DMS114 treated with DMSO at 0.1 percent for 48 hours (cell line): Measurements from ENCODE around the gene MGAM2.
"Not testable (repeated sequence)": the region's sequence is repeated elsewhere in the genome, so short reads cannot be mapped to it uniquely, and the experiment has no call there.

Source experiments
- DNase-seq: peaks from one replicate; lab custom pipeline; 2025; ENCODE audit not compliant: unreplicated experiment; lab: John Stamatoyannopoulos, UW

MGAM2 gene

DNA sequence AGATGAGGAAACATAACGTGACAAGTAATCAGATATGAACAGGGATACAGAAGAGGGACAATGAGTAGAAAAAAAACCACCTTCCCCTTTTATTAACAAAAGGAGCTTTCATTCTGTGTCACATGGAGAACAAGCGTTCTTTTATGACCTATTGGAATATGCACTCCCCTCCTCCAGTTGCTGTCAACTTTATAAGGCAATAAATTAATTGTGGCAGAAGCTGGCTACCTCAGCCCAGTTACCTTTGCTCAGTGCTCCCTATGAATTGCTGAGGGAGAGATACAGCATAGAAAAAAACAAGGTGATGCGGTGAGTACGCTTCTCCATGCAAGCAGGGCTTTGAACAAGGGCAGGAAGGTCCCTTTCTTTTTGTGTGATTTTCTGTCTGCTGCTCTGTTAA, at the start of gene MGAM2:
Gene MGAM2 (plus strand): TSS at position 220 of the 400 bp plus-strand sequence. CDS start 5,156 bp downstream, outside the sequence.
- no peak for DNase-seq

DNA sequence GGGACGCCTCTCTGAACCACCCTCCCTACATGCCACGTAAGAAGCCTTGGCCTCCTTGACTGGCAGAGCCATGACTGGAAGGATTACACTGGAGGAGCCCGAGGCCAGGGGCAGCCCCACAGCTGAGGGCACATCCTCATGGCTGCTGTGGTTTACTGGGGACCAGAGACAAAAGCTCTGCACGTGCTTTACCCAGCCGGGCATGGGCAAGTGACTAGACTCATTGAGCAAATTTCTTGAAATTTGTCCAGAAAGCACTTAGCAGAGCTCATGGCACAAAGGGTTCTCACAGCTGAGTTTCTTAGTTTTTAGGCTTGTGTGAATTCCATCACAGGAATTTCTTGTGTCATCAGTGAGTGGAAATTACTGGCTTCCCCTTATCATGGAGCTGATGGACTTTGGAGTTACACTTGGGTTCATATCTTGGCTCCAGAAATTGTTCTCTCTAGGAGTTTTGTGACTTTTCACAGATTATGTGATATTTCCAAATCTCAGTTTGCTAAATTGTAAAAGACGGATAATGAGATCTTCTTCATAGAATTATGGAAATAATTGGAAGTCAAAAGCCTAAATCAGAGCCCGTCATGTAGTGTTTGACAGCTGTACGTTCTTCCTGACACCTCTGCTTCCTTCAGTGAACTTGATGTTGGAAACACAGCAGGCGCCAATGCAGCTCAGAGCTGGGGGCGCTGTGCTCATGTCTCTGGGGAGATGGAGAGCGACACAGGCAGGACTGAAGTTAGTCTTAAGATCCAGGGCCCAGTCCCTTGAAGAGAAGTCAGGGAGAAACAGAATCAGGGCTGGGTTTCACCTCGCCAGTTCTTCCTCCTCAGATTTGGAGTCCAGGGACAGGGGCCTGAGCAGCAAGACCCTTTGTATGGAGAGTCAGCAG, 47.7 kb upstream of the MGAM2 start:
- DNase-seq, result no peak

DNA sequence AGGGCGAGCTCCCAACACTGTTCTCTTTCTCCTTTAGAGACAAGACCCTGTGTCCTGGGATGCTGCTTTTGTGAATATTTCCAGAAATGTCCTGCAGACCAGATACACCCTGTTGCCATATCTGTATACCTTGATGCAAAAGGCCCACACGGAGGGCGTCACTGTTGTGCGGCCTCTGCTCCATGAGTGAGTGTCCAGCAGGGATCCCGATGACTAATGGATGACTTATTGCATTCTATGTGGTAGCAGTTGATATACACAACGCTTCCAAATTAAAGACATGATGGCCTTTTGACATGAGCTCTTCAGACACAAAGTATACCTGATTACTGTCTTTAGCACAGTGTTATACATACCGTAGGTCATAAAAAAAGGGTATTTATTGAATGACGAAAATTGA, 45.0 kb upstream of the MGAM2 start:
- DNase-seq, result no peak

DNA sequence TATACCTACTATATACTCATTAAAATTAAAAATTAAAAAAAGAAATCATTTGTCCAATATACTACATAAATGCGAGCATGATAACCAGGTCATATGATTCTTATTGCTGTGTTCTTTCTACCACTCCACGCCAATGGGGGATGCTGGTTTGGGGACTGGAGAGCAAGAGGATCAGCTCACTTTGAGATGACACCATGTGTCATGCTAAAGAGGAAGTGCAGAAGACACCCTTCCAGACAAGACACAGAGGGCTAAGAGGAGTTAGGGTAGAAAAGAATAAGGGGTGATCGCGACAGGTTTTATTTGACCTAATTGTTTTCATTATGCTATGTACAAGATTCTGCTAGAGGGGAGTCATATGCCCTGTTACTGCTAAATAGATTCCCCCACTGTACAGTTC, 33.8 kb upstream of the MGAM2 start:
- no peak for DNase-seq

DNA sequence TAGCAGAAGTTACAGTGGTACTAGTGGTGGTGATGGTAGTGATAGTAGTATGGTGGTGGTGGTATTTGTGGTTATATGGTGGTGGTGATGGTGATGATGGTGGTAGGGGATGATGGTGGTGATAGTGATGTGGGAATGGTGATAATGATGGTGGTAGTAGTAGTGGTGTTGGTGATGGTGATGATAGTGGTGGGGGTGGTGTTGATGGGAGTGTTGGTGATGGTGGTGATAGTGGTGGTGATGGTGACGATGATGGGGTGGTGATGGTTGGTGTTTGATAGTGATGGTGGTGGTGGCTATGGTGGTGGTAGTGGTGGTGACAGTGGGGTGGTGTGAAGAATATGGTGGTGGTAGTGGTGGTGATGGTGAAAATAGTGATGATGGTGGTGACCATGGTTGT, 27.9 kb upstream of the MGAM2 start:
- DNase-seq, result no peak

DNA sequence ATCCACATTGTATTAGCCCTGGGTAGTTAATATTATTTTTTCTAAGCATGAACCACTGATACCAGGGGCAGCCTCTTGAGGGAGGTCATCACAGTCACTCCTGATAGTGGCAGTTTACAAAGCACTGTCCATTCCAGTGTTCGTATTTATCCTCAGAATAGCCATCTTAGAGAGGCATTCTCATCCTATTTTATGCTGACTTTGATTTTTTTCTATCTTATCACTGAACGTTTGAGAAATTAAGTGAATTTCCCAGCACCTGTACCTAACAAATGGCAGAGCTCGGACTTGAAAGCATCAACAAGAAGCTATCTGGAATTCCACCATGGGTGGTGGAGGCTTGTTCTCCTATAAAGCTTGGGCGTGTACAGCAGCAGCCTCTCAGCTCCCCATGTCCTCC, 26.1 kb upstream of the MGAM2 start:
- no peak for DNase-seq

DNA sequence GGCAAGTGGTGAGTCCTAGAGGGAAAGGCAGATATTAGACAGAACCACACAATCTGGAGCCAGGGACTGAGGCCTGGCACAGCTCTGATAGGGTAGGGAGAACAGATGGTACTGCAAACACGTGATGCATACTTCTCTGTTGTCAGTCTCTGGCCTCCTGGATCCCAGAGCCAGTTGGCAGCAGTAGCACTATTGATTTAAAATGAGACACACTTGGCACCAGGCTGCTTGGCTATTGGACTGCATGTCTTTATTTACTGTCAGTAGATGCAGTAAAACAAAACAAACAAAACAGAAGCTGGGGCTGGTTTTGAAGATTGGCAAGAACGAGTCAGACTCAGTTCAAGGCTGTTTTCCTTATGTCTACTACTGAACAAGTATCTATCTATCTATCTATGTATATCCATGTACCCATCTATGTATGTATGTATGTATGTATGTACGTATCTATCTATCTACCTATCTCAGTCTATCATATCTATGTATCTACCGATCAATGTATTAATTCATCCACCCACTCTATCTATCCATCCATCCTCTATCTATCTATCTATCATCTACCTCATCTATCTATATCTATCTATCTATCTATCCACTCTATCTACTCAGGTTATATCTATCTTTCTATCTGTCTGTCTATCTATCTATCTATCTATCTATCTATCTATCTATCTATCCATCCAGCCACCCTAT, 23.4 kb upstream of the MGAM2 start:
- no peak for DNase-seq

DNA sequence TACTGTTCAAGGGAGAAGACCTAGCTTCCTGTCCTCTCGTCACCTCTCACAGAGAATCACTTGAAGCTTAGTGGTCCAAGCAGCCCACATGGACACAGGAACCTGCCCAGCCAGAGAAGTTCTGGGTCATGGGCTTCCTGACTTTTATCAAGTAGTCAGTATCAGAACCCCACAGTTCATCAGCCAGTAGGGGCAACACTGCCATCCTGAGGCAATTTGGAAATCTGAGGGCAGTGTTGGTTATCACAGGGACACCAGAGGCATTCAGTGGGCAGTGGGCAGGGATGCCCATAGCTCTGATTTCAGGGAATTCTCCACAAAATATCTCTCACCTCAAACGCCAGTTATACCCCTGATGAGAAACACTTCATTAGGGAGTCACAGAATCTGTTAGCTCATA, 22.5 kb upstream of the MGAM2 start:
- DNase-seq, result no peak

DNA sequence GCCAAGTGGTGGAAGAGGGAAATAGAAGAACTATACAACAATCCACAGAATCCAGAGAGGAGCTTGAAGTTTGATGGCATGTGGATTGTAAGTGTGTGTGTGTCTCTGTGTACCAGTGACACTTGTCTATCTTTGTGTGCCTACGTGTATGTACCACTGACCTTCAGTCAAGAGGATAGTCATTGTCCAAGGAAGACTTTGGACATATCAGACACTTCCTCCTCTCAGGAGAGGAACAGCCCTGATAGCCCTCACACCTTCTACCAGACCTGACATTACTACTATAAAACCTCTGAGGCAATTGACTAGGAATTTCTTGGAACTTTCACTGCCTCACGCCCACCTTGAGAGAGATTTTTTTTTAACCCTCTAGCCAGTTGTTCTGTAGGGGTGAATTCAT, 19.6 kb upstream of the MGAM2 start:
- DNase-seq, result no peak

DNA sequence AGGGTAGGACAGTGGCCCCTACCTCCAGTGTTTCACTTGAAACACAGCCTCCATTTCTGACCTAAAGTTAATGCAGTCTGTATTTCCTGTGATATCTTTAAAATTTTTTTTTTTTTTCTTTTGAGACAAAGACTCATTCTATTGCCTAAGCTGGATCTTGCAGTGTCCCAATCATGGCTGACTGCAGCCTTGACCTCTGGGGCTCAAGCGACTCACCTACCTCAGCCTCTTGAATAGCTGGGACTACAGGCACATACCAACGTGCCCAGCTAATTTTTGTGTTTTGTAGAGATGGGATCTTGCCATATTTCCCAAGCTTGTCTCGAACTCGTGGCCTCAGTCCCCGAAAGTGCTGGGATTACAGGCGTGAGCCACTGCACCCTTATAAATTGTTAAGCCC, 16.7 kb upstream of the MGAM2 start:
- DNase-seq, result no peak

DNA sequence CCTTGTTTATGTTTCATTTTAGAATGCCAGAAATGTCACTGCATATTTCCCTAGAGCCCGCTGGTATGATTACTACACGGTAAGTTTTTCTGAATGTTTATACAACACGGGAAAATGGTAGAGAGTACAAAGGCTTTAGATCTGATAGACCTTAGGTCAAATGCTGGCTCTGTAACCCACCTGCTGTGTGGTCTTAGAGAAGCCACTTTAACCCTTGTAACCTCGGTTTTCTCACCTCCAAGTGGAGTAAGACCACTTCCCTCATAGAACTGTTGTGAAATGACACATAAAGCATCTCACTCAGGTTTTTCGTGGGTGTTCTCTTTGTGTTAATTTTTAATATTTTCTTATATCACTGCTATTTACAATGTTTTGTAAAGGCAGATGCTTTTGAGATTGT, 13.9 kb upstream of the MGAM2 start:
- DNase-seq, result no peak

DNA sequence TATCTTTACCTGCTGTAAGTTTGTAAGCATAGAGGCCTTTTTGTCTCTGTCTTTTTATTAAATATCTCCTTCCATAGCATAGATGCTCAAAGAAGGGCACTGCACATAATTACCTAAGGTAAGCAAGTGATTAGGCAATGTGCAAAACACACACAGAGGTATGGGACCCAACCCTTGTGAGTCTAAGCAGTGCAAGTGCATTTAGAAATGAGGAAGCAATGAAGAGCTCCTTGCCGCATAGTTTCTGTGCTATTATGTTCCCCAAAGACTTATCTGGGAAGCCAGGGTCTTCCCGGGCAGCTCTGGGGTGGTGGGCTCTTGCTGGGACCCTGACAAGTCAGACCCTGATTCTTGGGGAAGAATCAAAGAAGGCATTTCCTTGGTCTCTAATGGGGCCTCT, 13.5 kb upstream of the MGAM2 start:
- DNase-seq, result no peak

DNA sequence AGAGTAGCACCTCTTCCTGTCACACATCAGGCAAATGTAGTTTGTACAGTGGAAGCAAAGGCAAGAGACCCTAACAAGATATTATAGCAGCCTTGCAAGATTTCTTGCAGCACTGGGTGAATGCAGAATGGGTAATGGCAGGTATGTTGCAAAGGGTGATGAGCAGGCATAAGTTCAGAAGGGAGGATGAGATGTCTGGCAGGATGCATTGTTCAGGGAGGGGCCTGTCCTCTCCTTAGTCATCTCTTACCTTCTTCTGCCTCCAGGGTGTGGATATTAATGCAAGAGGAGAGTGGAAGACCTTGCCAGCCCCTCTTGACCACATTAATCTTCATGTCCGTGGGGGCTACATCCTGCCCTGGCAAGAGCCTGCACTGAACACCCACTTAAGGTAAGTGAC, 12.2 kb upstream of the MGAM2 start:
- not testable (repeated sequence) for DNase-seq

DNA sequence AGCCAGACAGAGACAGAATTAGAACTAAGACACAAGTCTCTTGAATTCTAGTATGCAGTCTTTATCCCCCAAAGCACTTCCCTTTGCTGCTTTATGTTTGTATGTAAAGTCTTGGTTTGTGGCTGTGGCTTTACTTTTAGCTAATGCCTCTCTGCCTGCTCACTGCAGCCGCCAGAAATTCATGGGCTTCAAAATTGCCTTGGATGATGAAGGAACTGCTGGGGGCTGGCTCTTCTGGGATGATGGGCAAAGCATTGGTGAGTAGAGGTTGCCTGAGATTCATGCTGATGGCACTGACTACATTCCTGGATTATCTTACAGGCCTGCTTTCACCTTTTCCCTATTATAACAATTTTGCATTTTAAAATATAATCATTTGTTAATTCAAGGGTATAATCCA, 10.9 kb upstream of the MGAM2 start:
- no peak for DNase-seq

DNA sequence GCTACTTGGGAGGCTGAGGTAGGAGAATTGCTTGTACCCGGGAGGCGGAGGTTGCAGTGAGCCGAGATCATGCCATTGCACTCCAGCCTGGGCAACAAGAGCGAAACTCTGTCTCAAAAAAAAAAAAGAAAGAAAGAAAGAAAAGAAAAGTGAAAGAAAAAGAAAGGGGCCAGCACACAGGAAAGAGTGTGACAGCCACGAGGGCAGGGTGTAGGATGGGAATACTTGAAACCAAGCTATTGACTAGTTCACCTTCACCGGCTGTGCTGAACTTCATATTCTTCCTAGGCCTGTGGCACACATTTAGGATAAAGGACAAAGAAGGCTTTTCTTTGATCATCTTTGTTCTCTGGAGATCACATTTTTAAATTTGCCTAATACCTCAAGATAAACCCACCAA, 9.7 kb upstream of the MGAM2 start:
- DNase-seq, result not testable (repeated sequence)

DNA sequence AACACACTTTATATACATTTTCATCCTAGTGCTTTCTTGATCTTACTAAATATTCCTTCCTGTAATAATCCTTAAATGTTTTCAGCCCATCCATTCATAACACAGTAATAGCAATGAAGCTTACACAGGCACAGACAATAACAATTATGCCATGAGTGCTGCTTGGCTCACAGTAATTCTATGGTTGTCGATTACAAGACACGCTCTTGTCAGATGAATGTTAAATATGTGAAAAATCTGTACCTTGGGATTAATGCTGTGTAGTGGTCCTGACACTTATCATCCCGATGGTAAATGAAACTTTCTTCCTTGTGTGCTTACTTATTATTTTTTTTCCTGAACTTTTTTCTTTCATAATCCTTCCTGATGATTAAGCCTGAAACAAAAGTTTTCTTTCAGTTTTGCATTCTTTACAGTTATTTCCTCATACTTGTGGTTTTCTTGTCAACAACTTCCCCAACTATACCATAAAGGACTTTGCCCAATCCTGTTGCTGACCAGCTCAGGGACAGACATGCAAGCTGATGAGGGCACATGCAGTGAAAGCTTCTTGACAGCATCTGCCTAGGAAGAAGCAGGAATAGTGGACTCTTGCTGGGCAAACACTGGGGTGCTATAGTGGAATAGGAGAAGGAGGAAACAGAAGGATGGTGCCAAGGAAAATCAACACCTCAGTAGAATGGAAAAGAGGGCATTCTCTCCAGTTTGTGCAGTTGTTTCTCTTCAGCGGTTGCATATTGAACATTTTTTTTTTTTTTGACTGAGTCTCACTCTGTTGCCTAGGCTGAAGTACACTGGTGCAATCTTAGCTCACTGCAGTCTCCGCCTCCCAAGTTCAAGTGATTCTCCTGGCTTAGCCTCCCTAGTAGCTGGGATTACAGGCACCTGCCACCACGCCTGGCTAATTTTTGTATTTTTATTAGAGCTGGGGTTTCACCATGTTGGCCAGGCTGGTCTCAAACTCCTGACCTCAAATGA, 6.7 kb upstream of the MGAM2 start:
- DNase-seq, result no peak

DNA sequence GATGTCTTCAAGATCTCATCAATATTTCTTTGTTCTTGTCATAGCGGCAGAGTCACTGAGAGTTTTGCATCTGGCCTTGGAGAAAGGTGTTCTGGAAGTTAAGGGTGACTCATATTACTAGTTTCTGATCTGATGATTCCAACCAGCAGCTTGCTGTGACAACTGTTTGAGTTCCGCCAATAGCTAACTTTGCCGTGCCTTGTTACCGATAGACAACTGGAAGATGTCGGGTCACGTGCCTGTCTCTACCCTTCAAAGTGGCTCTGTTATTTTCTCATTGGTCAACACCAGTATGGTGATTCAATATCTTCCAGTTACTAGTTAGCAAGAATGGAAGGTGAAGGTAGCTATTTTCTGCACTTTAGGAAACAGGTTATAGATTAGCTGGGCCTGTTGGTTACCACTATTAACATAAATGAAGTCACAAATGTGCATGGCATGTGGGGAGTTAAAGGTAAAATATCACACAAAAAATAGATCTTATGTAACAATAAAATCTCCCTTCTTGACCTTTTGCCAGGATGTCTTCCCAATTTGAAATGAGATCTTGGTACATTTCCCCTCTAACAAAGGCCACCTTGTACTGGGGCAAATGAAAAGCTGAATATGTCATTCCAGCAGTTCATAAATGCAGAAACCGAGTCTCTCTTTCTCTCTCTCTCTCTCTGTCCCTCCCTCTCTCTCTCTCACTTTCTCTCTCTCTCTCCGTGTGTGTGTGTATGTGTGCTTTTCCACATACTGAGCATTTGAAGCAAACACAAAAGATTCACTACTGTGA, 2.6 kb upstream of the MGAM2 start:
- DNase-seq, result no peak

DNA sequence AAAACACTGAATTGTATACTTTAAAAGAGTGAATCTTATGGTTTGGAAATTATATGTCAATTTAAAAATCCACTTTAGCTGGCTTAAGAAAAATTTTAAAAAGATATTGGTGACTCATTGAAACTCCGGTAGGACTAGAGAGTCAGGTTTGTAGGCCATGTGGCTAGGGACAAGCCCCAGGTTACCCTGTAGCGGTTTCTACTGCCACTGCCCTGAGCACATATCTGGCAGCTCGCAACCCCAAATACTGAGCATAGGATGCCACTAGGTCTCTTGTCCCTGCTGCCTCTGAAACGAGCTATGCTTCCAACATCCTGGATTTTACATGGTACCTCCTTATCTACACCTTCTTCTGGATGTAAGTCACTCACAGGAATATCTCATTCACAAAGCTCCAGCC, 1.4 kb upstream of the MGAM2 start:
- no peak for DNase-seq

DNA sequence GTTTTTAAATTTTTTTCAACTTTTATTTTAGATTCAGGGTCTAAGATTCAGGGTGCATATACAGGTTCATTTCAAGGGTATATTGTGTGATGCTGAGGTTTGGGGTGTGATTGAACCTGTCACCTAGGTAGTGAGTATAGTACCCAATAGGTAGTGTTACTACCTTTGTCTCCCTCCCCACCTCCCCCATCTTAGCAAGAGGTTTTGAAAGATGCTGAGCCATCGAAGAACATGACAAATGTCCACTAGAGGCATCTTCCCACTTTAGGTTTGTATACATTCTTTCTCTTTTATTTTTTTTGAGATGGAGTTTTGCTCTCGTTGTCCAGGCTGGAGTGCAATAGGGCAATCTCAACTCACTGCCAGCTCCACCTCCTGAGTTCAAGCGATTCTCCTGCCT, 880 bp upstream of the MGAM2 start:
- DNase-seq, result no peak

DNA sequence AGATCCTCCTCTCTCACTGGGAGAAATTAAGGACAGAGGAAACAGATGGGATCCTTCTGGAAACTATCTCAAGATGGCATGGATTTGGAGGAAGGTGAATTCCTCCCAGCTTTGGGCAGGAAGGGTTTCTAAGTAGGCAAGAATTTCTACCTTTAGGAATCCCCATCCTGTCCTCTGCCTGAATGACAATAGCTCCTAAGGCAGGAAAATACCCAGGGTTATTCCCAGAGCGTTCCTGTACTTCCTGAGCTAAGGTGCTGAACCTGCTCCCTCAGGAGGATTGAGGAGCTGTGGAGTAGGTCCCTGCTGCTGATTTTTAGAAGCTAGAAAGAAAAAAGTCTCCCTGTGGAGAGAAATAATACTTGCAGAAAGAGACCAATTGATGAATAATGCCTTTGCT, 568 bp downstream of the MGAM2 start:
- no peak for DNase-seq

DNA sequence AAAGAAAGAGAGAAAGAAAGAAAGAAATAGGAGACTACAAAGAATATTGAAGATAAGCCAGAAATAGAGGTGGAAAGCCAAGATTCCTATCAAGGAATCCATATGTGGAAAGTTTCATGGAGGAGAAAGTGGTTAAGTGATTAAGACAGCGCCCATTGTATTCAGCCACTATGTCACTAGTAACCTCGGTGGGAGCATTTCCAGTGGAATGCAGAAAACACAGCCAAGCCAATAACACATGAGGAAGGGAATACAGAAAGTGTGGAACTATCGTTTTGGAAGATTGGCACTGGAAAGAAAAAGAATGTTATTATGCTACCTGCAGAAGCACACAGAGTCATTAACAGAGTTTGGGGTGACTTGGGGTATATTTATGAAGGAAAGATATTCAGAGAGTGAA, 2.7 kb downstream of the MGAM2 start:
- no peak for DNase-seq
